ENCODE data around the gene KRTAP12-4.

GRCh38 chr21:44648557-44649311 is 5.7 kb downstream of the KRTAP12-4 start:
- TF ChIP-seq EZH2phosphoT487 (conservative IDR thresholded peaks at IDR 0.05; ENCODE audit: low read length) (no peak), CTCF (IDR thresholded peaks at IDR 0.05; ENCODE audit: insufficient read depth, low read length, poor library complexity, severe bottlenecking) (no peak)
